GM21786 (cell line): ENCODE data around the gene CD200.

Experiments used
- ATAC-seq: cut with Tn5 transposase; IDR thresholded peaks from one replicate; pipeline ENCODE4 v1.9.1; 2021; ENCODE audit not compliant: unreplicated experiment

Gene CD200

DNA sequence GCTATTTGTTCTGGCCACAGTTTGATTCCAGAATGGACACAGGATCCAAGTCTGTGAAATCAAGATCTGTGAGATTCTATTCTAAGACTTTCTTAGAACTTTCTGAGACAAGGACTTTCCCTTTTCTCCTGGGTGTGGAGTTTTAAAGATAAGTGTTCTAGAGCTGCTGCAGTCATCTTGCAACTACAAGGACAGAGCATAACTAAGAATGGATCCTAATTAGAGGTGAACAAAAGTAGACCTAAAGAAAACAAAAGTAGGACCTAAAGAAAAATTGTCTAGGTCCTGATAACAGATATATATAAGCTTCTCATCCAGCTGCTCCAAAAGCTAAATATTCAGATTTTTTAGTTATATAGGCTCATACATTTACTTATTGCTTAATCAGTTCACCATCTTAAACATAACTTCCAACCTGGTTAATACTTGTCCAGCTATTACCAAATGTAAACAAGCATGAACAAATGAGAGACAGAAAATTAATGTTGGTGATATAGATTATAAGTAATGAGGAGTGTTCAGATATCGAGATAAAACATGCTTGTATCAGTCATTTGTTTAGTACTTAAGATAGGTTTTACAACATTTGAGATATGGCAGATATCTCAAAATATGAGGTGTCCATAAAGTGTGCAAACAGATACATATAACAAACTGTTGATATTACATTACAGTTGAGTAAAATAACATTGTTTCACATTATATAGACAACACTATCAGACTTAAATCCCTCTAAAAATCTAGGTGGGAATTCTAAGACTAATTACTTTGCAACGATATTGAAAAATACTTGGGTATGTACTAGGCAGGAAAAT is 75.1 kb downstream of the CD200 start:
- ATAC-seq, result peak; percentile 23

DNA sequence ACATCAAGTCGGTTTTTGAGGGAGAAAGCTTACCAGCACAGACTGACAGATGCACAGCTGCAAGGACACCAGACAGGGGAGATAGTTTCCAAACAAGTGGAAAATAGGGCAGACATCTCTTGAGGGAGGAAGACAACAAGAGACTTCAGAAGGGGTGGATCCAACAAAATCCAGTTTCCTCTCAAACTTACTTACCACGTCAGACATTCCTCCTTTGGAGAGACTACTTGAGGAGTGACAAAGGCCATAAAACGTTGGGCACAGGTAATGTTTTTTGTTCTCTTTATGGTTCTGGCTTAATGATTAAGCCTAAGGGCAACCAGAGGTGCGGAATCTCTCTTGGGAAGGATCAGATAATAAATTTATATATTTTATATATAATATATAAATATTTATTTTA is 76.1 kb downstream of the CD200 start:
- no peak for ATAC-seq

DNA sequence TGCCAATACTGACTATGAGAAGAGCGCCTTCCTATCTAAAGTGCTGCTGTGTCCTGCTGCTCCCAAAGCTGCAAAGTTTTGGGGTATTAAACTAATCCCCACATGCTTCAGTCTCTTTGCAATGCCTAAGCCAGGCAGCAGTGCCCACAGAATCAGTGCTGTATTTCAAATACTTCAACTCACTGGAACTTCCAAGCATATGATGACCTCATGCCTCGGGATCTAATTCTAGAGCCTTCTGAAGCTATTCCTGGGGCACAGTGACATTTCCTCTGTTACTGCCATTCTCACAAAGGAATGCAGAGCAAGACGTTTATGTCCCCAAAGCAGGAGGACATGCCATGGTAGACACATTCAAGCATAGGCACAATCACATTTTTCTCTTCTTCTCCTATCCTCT is 78.5 kb downstream of the CD200 start:
- no peak for ATAC-seq
